GM23248 (cell line): ENCODE data around the gene PDLIM3. TPM values are rescaled to one million over a fixed set of nuclear protein-coding genes. Genes with fewer than 3 reads are reported as not detected.

ENCODE experiments used
- DNase-seq: peaks from one replicate; pipeline ENCODE4 v3.0.0-alpha.2; 2015
- H2AFZ ChIP-seq: fragments of 200-600 bp; sonication (generic); 2 replicates; pipeline ENCODE4 v1.6.1; 2016; ENCODE audit warnings: antibody characterized with exemption
- H3F3A ChIP-seq: fragments of 200-600 bp; sonication (generic); 2 replicates; pipeline ENCODE4 v1.6.1; 2016; ENCODE audit warnings: mild to moderate bottlenecking, antibody characterized with exemption, mixed run types; ENCODE audit not compliant: insufficient read depth
- H3K27ac ChIP-seq: fragments of 200-600 bp; sonication (generic); 2 replicates; pipeline ENCODE4 v1.5.1; 2016; ENCODE audit warnings: mild to moderate bottlenecking
- H3K27me3 ChIP-seq: fragments of 200-600 bp; sonication (generic); replicated peaks from 2 replicates; pipeline ENCODE4 v1.6.1; 2016; ENCODE audit warnings: mild to moderate bottlenecking; ENCODE audit not compliant: insufficient read depth
- H3K36me3 ChIP-seq: fragments of 200-600 bp; sonication (generic); 2 replicates; pipeline ENCODE4 v1.6.1; 2016; ENCODE audit warnings: low read depth, mild to moderate bottlenecking
- H3K4me1 ChIP-seq: fragments of 200-600 bp; sonication (generic); 2 replicates; pipeline ENCODE4 v1.6.1; 2016; ENCODE audit warnings: mild to moderate bottlenecking; ENCODE audit not compliant: insufficient read depth
- H3K4me2 ChIP-seq: fragments of 200-600 bp; sonication (generic); one replicate; pipeline ENCODE4 v1.6.1; 2016; ENCODE audit warnings: mild to moderate bottlenecking; ENCODE audit not compliant: unreplicated experiment
- H3K4me3 ChIP-seq: fragments of 200-600 bp; sonication (generic); 2 replicates; pipeline ENCODE4 v1.5.1; 2016; ENCODE audit warnings: mild to moderate bottlenecking
- H3K79me2 ChIP-seq: fragments of 200-600 bp; sonication (generic); 2 replicates; pipeline ENCODE4 v1.6.1; 2016; ENCODE audit warnings: mild to moderate bottlenecking; ENCODE audit not compliant: insufficient read depth
- H3K9ac ChIP-seq: fragments of 200-600 bp; sonication (generic); 2 replicates; pipeline ENCODE4 v1.6.1; 2016; ENCODE audit warnings: mild to moderate bottlenecking
- H3K9me2 ChIP-seq: fragments of 200-600 bp; sonication (generic); 2 replicates; pipeline ENCODE4 v1.6.1; 2016; ENCODE audit warnings: mixed run types, mild to moderate bottlenecking, moderate library complexity; ENCODE audit not compliant: insufficient read depth
- H3K9me3 ChIP-seq: fragments of 200-600 bp; sonication (generic); one replicate; pipeline ENCODE4 v1.6.1; 2017; ENCODE audit warnings: low read depth
- H4K20me1 ChIP-seq: fragments of 200-600 bp; sonication (generic); 2 replicates; pipeline ENCODE4 v1.6.0; 2016; ENCODE audit not compliant: insufficient read depth
- EZH2 ChIP-seq: fragments of 200-600 bp; sonication (generic); IDR thresholded peaks from 2 replicates; pipeline ENCODE4 v1.6.1; 2018; ENCODE audit warnings: antibody characterized with exemption, mild to moderate bottlenecking; ENCODE audit not compliant: insufficient read depth, poor library complexity, severe bottlenecking
- EZH2phosphoT487 ChIP-seq: fragments of 200-600 bp; sonication (generic); IDR thresholded peaks from 2 replicates; pipeline ENCODE4 v1.6.1; 2018; ENCODE audit warnings: antibody characterized with exemption, moderate library complexity, mild to moderate bottlenecking, low read depth; ENCODE audit not compliant: insufficient read depth
- WGBS, 2 experiments: methylation state at CpG; one replicate each; pipeline ENCODE4 v1.1.6; 2015 to 2017; ENCODE audit warnings: low lambda C conversion rate in 2 of 2, low coverage in 1 of 2; ENCODE audit errors: missing lambda C conversion rate in 2 of 2; 5-methylcytosine and 5-hydroxymethylcytosine counted together
- in situ Hi-C: fragments of 300-500 bp; cut with MboI; formaldehyde crosslinking; loops from 2 replicates; pipeline ENCODE4 v1.15.0; 2020
- polyA plus RNA-seq: library from polyadenylated mRNA; unstranded; fragments of >200 nt; fragmentation: Nextera tagmentation; extraction: Ambion mirVana; gene quantifications from 2 replicates; pipeline ENCODE4 v1.2.1, GENCODE V29; 2016
- total RNA-seq: library from RNA; depleted of rRNA; stranded (reverse); fragments of >200 nt; shearing (Covaris generic); gene quantifications from 2 replicates; pipeline ENCODE4 v1.2.3, GENCODE V29; 2014

PDLIM3 gene
- total and polyA plus RNA-seq, 2 experiments from 2014 or later: 0.69 TPM; not detected in 1

- H2AFZ ChIP-seq: no peak overlapping the region
Measured at GRCh38 chr4:185570727-185571126, 35.4 kb upstream of the PDLIM3 start.

DNA sequence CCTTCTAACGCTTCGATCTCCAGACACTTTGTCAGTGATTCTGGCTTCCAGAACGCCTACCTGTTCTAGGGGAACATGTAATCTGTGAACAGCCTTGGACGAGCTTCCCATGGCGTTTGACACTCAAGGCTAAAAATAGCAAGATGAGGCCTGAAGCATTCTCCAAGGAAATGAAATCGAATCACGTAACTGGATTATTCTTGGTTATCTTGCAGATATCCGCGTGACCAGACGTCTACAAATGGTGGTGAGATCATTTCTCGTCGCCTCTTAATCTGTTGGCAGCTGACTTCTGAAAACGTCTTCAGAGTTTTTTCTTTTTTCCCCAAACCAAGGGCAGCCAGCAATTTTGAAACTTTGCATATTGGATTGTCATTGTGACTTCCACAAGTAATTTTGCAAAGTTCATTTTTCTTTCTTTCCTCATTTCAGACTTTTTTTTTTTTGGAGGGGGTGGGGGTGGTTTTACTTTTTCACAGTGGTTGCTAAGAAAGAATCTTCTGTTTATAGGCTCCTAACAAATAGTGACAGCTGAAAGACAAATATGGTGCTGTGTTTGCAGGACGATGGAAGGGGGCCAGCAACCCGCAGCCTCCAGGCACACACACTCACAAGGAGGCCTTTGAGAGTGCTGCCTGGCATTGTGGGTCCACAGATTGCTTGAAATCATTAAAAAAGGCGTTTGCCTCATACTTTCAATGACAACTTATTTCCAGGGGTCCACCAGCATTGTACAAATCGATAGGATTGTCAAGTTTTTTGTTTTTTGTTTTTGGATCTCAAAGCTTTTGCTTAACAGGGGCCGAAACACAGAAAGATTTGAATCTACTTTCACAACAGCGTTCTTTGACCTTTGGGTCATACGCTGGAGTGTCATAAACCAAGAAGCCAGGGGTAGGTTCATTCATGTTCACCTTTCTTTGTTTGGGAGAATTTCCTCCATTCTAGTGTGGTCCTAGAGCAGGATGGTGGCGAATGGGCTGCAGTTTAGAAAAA, 32.4 kb upstream of the PDLIM3 start:
- Histone ChIP-seq H3K9me3 (no peaks in the 10 kb centered on the region), H4K20me1 (no peaks in the 10 kb centered on the region), H3K9ac (peak overlapping the region; percentile 44), H3K4me3 (no peak overlapping the region), H2AFZ (peak overlapping the region; percentile 26), H3K36me3 (no peaks in the 10 kb centered on the region), H3F3A (peaks cover 6% of the 10 kb centered on the region; the same call in 1 of the 2 replicates), H3K27me3 (no peaks in the 10 kb centered on the region), H3K27ac (peak overlapping the region; percentile 75), H3K4me1 (peaks cover 16% of the 10 kb centered on the region), H3K9me2 (no peaks in the 10 kb centered on the region), H3K4me2 (peak overlapping the region; percentile 45), H3K79me2 (no peaks in the 10 kb centered on the region)
- no peak for TF ChIP-seq EZH2phosphoT487
- no peak for TF ChIP-seq EZH2
- in situ Hi-C loops: no loop called here
- DNase-seq: peak; percentile 57
- 41 to 43% methylated on average over 21 of the region's 21 CpGs for WGBS, 2 experiments

More at GRCh38 chr4:185570727-185571126, 35.4 kb upstream of the PDLIM3 start:
- in situ Hi-C loops: no loop called here
- Histone ChIP-seq H3K36me3 (no peaks in the 10 kb centered on the region), H3K4me2 (no peak overlapping the region), H3K4me1 (peaks cover 29% of the 10 kb centered on the region), H3K9me3 (no peaks in the 10 kb centered on the region), H3K27me3 (no peaks in the 10 kb centered on the region), H4K20me1 (no peaks in the 10 kb centered on the region), H3K4me3 (no peak overlapping the region), H3K9ac (no peak overlapping the region), H3K27ac (no peak overlapping the region), H3K79me2 (no peaks in the 10 kb centered on the region), H3F3A (peaks cover 6% of the 10 kb centered on the region; the same call in 1 of the 2 replicates), H3K9me2 (no peaks in the 10 kb centered on the region)
- no peak for TF ChIP-seq EZH2
- WGBS, 2 experiments: 95 to 96% methylated on average over 3 of the region's 3 CpGs
- no peak for DNase-seq

DNA sequence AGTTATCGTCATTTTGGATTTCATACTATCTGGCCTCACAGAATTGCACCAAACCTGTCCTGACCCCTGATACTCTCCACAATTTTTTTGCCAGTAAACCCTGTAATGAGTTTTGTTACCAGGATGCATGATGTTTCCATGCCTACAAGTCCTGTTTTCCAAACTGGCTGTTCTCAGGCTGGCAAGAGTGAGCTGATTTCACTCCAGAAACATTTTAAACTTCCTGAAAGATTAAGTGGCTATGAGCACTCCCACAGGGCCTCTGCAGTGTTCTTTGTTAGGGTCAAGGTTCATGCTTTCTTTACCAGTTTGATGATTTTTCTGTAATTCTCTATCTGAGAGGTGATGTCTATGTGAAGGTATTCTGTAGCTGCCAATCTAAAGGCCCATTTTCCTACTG, 31.7 kb upstream of the PDLIM3 start:
- peaks cover 6% of the 10 kb centered on the region; the same call in 1 of the 2 replicates for H3F3A ChIP-seq
- no peaks in the 10 kb centered on the region for H3K9me3 ChIP-seq
- in situ Hi-C loops: no loop called here
- no peaks in the 10 kb centered on the region for H3K27me3 ChIP-seq
- H2AFZ ChIP-seq: peak overlapping the region; percentile 26
- H3K4me1 ChIP-seq: peaks cover 16% of the 10 kb centered on the region
- H3K36me3 ChIP-seq: no peaks in the 10 kb centered on the region
- peak overlapping the region; percentile 45 for H3K4me2 ChIP-seq
- peak overlapping the region; percentile 44 for H3K9ac ChIP-seq
- TF ChIP-seq EZH2: no peak
- no peak for TF ChIP-seq EZH2phosphoT487
- H3K4me3 ChIP-seq: no peak overlapping the region
- 44 to 47% methylated on average over 1 of the region's 1 CpG for whole genome bisulfite sequencing, 2 experiments
- no peaks in the 10 kb centered on the region for H3K79me2 ChIP-seq
- no peaks in the 10 kb centered on the region for H3K9me2 ChIP-seq
- H3K27ac ChIP-seq: peak overlapping the region; percentile 75
- peak; percentile 76 for DNase-seq
- H4K20me1 ChIP-seq: no peaks in the 10 kb centered on the region

- DNase-seq: no peak
- peak overlapping the region; percentile 26 for H2AFZ ChIP-seq
Measured at GRCh38 chr4:185566425-185566824, 31.1 kb upstream of the PDLIM3 start.

More at GRCh38 chr4:185566425-185566824, 31.1 kb upstream of the PDLIM3 start:
- 70 to 71% methylated on average over 7 to 8 of the region's 8 CpGs for WGBS, 2 experiments
- Histone ChIP-seq H3F3A (peaks cover 6% of the 10 kb centered on the region; the same call in 1 of the 2 replicates), H3K9me2 (no peaks in the 10 kb centered on the region), H3K9ac (peak overlapping the region; percentile 44; the same call in 1 of the 2 replicates), H3K27me3 (no peaks in the 10 kb centered on the region), H3K4me1 (peaks cover 16% of the 10 kb centered on the region), H4K20me1 (no peaks in the 10 kb centered on the region), H3K9me3 (no peaks in the 10 kb centered on the region), H3K27ac (peak overlapping the region; percentile 75), H3K36me3 (no peaks in the 10 kb centered on the region), H3K4me2 (peak overlapping the region; percentile 45), H3K4me3 (no peak overlapping the region), H3K79me2 (no peaks in the 10 kb centered on the region)
- in situ Hi-C loops: no loop called here
- TF ChIP-seq EZH2 (no peak), EZH2phosphoT487 (no peak)
